WTC11 (cell line): ENCODE data around the gene VAMP2. TPM values are rescaled to one million over a fixed set of nuclear protein-coding genes. Genes with fewer than 3 reads are reported as not detected.
A peak's percentile ranks its signal among the peaks of the same experiment; 100 is the strongest.

Source experiments
- ATAC-seq: fragments of 200-7000 bp; cut with Tn5 transposase; 2 replicates; pipeline ENCODE4 v1.10.0; 2021; ENCODE audit warnings: mild to moderate bottlenecking, moderate library complexity
- CTCF ChIA-PET: fragments of 300-600 bp; sonication (Branson Sonifier 250); formaldehyde crosslinking; loops from one replicate; lab custom pipeline; 2021; ENCODE audit warnings: antibody characterized with exemption; lab: Charles Lee
- POLR2A ChIA-PET: fragments of 350-600 bp; sonication (Branson Sonifier 250); formaldehyde crosslinking; loops from one replicate; lab custom pipeline; 2021; ENCODE audit warnings: antibody characterized with exemption; lab: Charles Lee
- DNase-seq: peaks from one replicate; pipeline ENCODE4 v3.0.0; 2021; ENCODE audit warnings: low spot score
- H3K27ac Mint-ChIP-seq: 2 replicates; pipeline ENCODE4 v1.8.0; 2021; ENCODE audit warnings: mixed read lengths
- H3K27me3 Mint-ChIP-seq: 2 replicates; pipeline ENCODE4 v1.8.0; 2021; ENCODE audit warnings: low read depth, mild to moderate bottlenecking, moderate library complexity, mixed read lengths
- H3K36me3 Mint-ChIP-seq: 2 replicates; pipeline ENCODE4 v1.8.0; 2021; ENCODE audit warnings: mixed read lengths
- H3K4me1 Mint-ChIP-seq: 2 replicates; pipeline ENCODE4 v1.8.0; 2022; ENCODE audit warnings: mixed read lengths
- H3K4me3 Mint-ChIP-seq: 2 replicates; pipeline ENCODE4 v1.8.0; 2021; ENCODE audit warnings: mild to moderate bottlenecking, moderate library complexity, mixed read lengths
- H3K9me3 Mint-ChIP-seq: 2 replicates; pipeline ENCODE4 v1.8.0; 2021; ENCODE audit warnings: mixed read lengths
- ELF4 ChIP-seq: sonication (generic); formaldehyde crosslinking; IDR thresholded peaks from 2 replicates; pipeline ENCODE4 v1.8.1; 2022; ENCODE audit warnings: low read depth, mild to moderate bottlenecking, moderate library complexity, missing genetic modification reagents
- EMX1 ChIP-seq: fragments of 250-450 bp; sonication (Bioruptor Pico); IDR thresholded peaks from 2 replicates; pipeline ENCODE4 v1.8.0; 2021; ENCODE audit warnings: mild to moderate bottlenecking
- FOXP1 ChIP-seq: sonication (generic); formaldehyde crosslinking; IDR thresholded peaks from 2 replicates; pipeline ENCODE4 v1.8.0; 2022; ENCODE audit warnings: missing genetic modification reagents, mild to moderate bottlenecking, moderate library complexity, borderline replicate concordance
- GTF2I ChIP-seq: fragments of 250-450 bp; sonication (Bioruptor Pico); conservative IDR thresholded peaks from 2 replicates; pipeline ENCODE4 v1.4.0; 2021; ENCODE audit warnings: mild to moderate bottlenecking
- NFE2L1 ChIP-seq: sonication (generic); formaldehyde crosslinking; IDR thresholded peaks from 2 replicates; pipeline ENCODE4 v1.8.1; 2023; ENCODE audit warnings: missing genetic modification reagents
- PRRX2 ChIP-seq: fragments of 250-450 bp; sonication (Bioruptor Pico); IDR thresholded peaks from 2 replicates; pipeline ENCODE4 v1.8.0; 2021; ENCODE audit warnings: mild to moderate bottlenecking
- SP1 ChIP-seq: sonication (generic); formaldehyde crosslinking; conservative IDR thresholded peaks from 2 replicates; pipeline ENCODE4 v1.8.1; 2022; ENCODE audit warnings: missing genetic modification reagents
- STAT6 ChIP-seq: sonication (generic); formaldehyde crosslinking; conservative IDR thresholded peaks from 2 replicates; pipeline ENCODE4 v1.8.1; 2023; ENCODE audit warnings: mild to moderate bottlenecking, low read depth, missing genetic modification reagents, moderate library complexity
- ZBTB21 ChIP-seq: sonication (generic); formaldehyde crosslinking; IDR thresholded peaks from 2 replicates; pipeline ENCODE4 v1.8.1; 2023; ENCODE audit warnings: mild to moderate bottlenecking, missing genetic modification reagents, borderline replicate concordance
- ZMAT4 ChIP-seq: fragments of 250-450 bp; sonication (Bioruptor Pico); IDR thresholded peaks from 2 replicates; pipeline ENCODE4 v1.9.0; 2021; ENCODE audit warnings: mild to moderate bottlenecking
- ZNF232 ChIP-seq: sonication (generic); formaldehyde crosslinking; IDR thresholded peaks from 2 replicates; pipeline ENCODE4 v1.8.0; 2022; ENCODE audit warnings: mild to moderate bottlenecking, missing genetic modification reagents
- ZNF263 ChIP-seq: sonication (generic); formaldehyde crosslinking; IDR thresholded peaks from 2 replicates; pipeline ENCODE4 v1.8.1; 2022; ENCODE audit warnings: low read depth, mild to moderate bottlenecking, moderate library complexity, missing genetic modification reagents
- ZNF416 ChIP-seq: fragments of 250-450 bp; sonication (Bioruptor Pico); IDR thresholded peaks from 2 replicates; pipeline ENCODE4 v1.9.0; 2021; ENCODE audit warnings: mild to moderate bottlenecking, inconsistent platforms
- total RNA-seq: library from RNA; stranded (reverse); gene quantifications from 3 replicates; pipeline ENCODE4 v1.2.3, GENCODE V29; 2021
- TF ChIP-seq, protein P1 (sequence below): fragments of 250-450 bp; sonication (Bioruptor Pico); conservative IDR thresholded peaks from 2 replicates; pipeline ENCODE4 v1.9.0; 2021; ENCODE audit warnings: mild to moderate bottlenecking
- TF ChIP-seq, protein P2 (sequence below): sonication (generic); formaldehyde crosslinking; IDR thresholded peaks from 2 replicates; pipeline ENCODE4 v1.8.0; 2022; ENCODE audit warnings: mild to moderate bottlenecking, missing genetic modification reagents
- TF ChIP-seq, protein P3 (sequence below): sonication (generic); formaldehyde crosslinking; IDR thresholded peaks from 2 replicates; pipeline ENCODE4 v1.8.1; 2022; ENCODE audit warnings: mild to moderate bottlenecking, moderate library complexity, missing genetic modification reagents
- TF ChIP-seq, protein P4 (sequence below): sonication (generic); formaldehyde crosslinking; IDR thresholded peaks from 2 replicates; pipeline ENCODE4 v1.8.1; 2023; ENCODE audit warnings: mild to moderate bottlenecking, missing genetic modification reagents, moderate library complexity
- TF ChIP-seq, protein P5 (sequence below): sonication (generic); formaldehyde crosslinking; IDR thresholded peaks from 2 replicates; pipeline ENCODE4 v1.8.0; 2022; ENCODE audit warnings: mild to moderate bottlenecking, missing genetic modification reagents
- TF ChIP-seq, protein P6 (sequence below): sonication (generic); formaldehyde crosslinking; IDR thresholded peaks from 2 replicates; pipeline ENCODE4 v1.8.1; 2023; ENCODE audit warnings: mild to moderate bottlenecking, moderate library complexity, missing genetic modification reagents
- TF ChIP-seq, protein P7 (sequence below): sonication (generic); formaldehyde crosslinking; IDR thresholded peaks from 2 replicates; pipeline ENCODE4 v1.8.1; 2022; ENCODE audit warnings: missing genetic modification reagents, borderline replicate concordance

The VAMP2 gene
- total RNA-seq, 1 experiment from 2014 or later: 27.4 TPM

DNA sequence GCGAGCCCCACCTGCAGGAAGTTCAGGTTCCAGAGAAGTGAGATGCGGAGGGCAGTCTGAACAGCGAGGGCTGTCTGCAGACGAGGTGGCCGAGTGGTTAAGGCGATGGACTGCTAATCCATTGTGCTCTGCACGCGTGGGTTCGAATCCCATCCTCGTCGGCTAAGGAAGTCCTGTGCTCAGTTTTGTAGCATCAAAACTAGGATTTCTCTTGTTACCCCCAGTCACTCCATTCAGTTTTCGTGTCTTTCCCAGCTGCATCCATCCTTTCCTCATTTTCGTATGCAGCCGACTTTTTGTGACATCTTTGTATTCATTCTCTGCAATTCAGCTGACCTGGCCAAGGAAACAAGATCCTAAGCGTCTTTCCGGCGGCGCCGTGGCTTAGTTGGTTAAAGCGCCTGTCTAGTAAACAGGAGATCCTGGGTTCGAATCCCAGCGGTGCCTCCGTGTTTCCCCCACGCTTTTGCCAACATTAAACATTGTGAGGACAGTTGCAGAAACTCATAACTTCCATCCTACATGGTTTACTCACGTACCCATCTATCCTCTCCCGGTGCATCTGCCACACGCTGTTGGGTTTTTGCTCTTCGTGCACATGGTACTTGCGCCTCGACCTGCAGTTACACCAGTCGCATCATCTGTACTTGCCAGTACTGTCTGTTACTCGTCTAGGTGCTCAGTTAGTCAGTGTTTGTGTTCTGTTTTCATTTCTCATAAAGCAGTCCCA is 24.2 kb upstream of the VAMP2 start (continued):
- no peak; the same call in 1 of the 2 replicates for TF ChIP-seq ZBTB21 (CRISPR knock-in tag)
- no peak for TF ChIP-seq ZNF263 (CRISPR knock-in tag)
- 0 out of 2 replicates have a peak, but pooled peaks have one; percentile 69 for TF ChIP-seq PRRX2 (CRISPR knock-in tag)
- TF ChIP-seq, protein P1, sequence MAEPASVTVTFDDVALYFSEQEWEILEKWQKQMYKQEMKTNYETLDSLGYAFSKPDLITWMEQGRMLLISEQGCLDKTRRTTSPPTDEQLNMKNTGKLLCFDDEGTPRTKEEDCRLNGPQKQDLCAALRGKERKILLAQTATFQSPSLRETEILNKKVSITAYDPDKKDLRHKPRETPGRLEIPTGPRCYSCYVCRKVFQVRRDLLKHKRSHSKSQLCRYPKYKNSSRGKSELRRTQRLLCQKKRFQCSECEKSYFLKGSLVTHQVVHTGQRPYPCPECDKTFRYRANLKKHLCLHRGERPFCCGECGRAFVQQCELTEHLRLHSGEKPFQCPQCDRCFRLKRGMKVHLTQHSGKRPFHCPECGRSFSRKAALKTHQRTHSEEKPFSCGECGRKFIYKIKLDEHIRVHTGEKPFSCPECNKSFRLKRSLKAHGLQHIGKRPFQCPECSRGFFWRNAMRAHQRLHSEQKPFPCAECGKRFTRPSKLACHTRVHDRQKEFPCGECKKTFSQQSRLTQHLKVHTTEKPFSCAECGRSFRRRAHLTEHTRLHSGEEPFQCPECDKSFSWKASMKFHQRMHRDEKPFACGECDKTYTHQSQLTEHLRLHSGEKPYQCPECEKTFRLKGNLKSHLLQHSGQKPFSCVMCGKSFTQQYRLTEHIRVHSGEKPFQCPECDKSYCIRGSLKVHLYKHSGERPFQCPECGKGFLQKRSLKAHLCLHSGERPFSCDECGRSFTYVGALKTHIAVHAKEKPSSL: no peak
- no peak for TF ChIP-seq ZMAT4 (CRISPR knock-in tag)
- no peak for TF ChIP-seq EMX1 (CRISPR knock-in tag)
- TF ChIP-seq, protein P2, sequence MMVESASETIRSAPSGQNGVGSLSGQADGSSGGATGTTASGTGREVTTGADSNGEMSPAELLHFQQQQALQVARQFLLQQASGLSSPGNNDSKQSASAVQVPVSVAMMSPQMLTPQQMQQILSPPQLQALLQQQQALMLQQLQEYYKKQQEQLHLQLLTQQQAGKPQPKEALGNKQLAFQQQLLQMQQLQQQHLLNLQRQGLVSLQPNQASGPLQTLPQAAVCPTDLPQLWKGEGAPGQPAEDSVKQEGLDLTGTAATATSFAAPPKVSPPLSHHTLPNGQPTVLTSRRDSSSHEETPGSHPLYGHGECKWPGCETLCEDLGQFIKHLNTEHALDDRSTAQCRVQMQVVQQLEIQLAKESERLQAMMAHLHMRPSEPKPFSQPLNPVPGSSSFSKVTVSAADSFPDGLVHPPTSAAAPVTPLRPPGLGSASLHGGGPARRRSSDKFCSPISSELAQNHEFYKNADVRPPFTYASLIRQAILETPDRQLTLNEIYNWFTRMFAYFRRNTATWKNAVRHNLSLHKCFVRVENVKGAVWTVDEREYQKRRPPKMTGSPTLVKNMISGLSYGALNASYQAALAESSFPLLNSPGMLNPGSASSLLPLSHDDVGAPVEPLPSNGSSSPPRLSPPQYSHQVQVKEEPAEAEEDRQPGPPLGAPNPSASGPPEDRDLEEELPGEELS (CRISPR knock-in tag): peak; percentile 84
- no peak for TF ChIP-seq ELF4 (CRISPR knock-in tag)
- TF ChIP-seq, protein P3, sequence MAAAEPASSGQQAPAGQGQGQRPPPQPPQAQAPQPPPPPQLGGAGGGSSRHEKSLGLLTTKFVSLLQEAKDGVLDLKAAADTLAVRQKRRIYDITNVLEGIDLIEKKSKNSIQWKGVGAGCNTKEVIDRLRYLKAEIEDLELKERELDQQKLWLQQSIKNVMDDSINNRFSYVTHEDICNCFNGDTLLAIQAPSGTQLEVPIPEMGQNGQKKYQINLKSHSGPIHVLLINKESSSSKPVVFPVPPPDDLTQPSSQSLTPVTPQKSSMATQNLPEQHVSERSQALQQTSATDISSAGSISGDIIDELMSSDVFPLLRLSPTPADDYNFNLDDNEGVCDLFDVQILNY (CRISPR knock-in tag): no peak
- TF ChIP-seq, protein P4, sequence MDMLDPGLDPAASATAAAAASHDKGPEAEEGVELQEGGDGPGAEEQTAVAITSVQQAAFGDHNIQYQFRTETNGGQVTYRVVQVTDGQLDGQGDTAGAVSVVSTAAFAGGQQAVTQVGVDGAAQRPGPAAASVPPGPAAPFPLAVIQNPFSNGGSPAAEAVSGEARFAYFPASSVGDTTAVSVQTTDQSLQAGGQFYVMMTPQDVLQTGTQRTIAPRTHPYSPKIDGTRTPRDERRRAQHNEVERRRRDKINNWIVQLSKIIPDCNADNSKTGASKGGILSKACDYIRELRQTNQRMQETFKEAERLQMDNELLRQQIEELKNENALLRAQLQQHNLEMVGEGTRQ (CRISPR knock-in tag): no peak
- TF ChIP-seq, protein P5, sequence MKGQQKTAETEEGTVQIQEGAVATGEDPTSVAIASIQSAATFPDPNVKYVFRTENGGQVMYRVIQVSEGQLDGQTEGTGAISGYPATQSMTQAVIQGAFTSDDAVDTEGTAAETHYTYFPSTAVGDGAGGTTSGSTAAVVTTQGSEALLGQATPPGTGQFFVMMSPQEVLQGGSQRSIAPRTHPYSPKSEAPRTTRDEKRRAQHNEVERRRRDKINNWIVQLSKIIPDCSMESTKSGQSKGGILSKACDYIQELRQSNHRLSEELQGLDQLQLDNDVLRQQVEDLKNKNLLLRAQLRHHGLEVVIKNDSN (CRISPR knock-in tag): no peak
- no peak for TF ChIP-seq NFE2L1 (CRISPR knock-in tag)
- TF ChIP-seq FOXP1 (CRISPR knock-in tag): no peak
- TF ChIP-seq GTF2I (CRISPR knock-in tag): no peak
- TF ChIP-seq ZNF416 (CRISPR knock-in tag): no peak
- peak; percentile 42 for TF ChIP-seq SP1 (CRISPR knock-in tag)

DNA sequence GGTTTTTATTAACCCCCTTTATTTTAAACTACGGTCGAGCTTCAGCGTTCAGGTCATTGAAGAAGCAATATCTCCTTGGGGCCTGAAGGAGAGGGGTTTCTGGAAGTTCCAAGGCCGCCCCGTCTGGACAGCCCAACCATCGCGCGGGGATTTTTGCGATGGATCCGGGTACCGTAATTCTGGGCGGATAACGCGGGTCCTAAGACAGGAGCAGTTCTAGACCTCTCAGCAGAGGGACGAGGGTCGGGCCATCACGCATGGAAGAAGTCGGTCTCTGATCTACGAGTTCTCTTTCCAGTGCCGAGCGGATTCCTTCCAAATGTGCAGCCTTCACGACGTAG is 23.7 kb upstream of the VAMP2 start:
- Mint-ChIP-seq H3K27ac (no peak overlapping the region), H3K4me1 (peaks cover 15% of the 10 kb centered on the region), H3K9me3 (no peaks in the 10 kb centered on the region), H3K4me3 (no peak overlapping the region), H3K36me3 (no peaks in the 10 kb centered on the region), H3K27me3 (no peaks in the 10 kb centered on the region; the same call in 1 of the 2 replicates)
- DNase-seq: no peak
- POLR2A ChIA-PET: interaction anchor here (0.5 to 1.3 kb wide), 4 partner anchors 13 to 36 kb away, joined by 3 read pairs; partner anchors contain the start of gene AURKB
- ATAC-seq: no peak
- CTCF ChIA-PET: interaction anchor here (0.7 to 3.8 kb wide), 4 partner anchors 36 to 113 kb away, joined by 4 to 24 read pairs (median 10); partner anchors contain the start of gene ALOXE3
- TF ChIP-seq STAT6 (CRISPR knock-in tag) (no peak), ZNF232 (CRISPR knock-in tag) (no peak), ZBTB21 (CRISPR knock-in tag) (no peak)
- TF ChIP-seq, protein P3 (CRISPR knock-in tag): no peak
- TF ChIP-seq, protein P6, sequence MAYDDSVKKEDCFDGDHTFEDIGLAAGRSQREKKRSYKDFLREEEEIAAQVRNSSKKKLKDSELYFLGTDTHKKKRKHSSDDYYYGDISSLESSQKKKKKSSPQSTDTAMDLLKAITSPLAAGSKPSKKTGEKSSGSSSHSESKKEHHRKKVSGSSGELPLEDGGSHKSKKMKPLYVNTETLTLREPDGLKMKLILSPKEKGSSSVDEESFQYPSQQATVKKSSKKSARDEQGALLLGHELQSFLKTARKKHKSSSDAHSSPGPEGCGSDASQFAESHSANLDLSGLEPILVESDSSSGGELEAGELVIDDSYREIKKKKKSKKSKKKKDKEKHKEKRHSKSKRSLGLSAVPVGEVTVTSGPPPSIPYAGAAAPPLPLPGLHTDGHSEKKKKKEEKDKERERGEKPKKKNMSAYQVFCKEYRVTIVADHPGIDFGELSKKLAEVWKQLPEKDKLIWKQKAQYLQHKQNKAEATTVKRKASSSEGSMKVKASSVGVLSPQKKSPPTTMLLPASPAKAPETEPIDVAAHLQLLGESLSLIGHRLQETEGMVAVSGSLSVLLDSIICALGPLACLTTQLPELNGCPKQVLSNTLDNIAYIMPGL: peak; percentile 78
- TF ChIP-seq, protein P7, sequence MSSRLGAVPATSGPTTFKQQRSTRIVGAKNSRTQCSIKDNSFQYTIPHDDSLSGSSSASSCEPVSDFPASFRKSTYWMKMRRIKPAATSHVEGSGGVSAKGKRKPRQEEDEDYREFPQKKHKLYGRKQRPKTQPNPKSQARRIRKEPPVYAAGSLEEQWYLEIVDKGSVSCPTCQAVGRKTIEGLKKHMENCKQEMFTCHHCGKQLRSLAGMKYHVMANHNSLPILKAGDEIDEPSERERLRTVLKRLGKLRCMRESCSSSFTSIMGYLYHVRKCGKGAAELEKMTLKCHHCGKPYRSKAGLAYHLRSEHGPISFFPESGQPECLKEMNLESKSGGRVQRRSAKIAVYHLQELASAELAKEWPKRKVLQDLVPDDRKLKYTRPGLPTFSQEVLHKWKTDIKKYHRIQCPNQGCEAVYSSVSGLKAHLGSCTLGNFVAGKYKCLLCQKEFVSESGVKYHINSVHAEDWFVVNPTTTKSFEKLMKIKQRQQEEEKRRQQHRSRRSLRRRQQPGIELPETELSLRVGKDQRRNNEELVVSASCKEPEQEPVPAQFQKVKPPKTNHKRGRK (CRISPR knock-in tag): no peak
